Esophagus (tissue), 2 donors: ENCODE data around the gene ZDHHC17. TPM values are rescaled to one million over a fixed set of nuclear protein-coding genes. Genes with fewer than 3 reads are reported as not detected.

Source experiments
- H3K27ac ChIP-seq, 2 donors: one replicate each; pipeline ENCODE4 v1.5.1; 2013; ENCODE audit warnings: low read depth in 2 of 2, mild to moderate bottlenecking in 2 of 2, inconsistent platforms in 1 of 2, low read length in 1 of 2, moderate library complexity in 1 of 2
- H3K27me3 ChIP-seq, 2 donors: one replicate each; pipeline ENCODE4 v1.6.1; 2013; ENCODE audit warnings: low read length in 2 of 2, control low read depth in 1 of 2, mild to moderate bottlenecking in 1 of 2; ENCODE audit not compliant: insufficient read depth in 2 of 2, control insufficient read depth in 1 of 2
- H3K36me3 ChIP-seq, 2 donors: one replicate each; pipeline ENCODE4 v1.6.1; 2013; ENCODE audit warnings: low read length in 1 of 2; ENCODE audit not compliant: control insufficient read depth in 2 of 2, insufficient read depth in 2 of 2
- H3K4me1 ChIP-seq, 2 donors: one replicate each; pipeline ENCODE4 v1.6.1; 2013; ENCODE audit warnings: low read length in 1 of 2; ENCODE audit not compliant: control insufficient read depth in 2 of 2, insufficient read depth in 2 of 2
- H3K4me3 ChIP-seq, 2 donors: one replicate each; pipeline ENCODE4 v1.5.1; 2013; ENCODE audit warnings: low read length in 2 of 2, mild to moderate bottlenecking in 2 of 2, low read depth in 1 of 2, moderate library complexity in 1 of 2
- H3K9me3 ChIP-seq, 2 donors: one replicate each; pipeline ENCODE4 v1.6.1; 2013; ENCODE audit warnings: mild to moderate bottlenecking in 2 of 2, low read depth in 1 of 2, low read length in 1 of 2, moderate library complexity in 1 of 2; ENCODE audit not compliant: control insufficient read depth in 2 of 2, insufficient read depth in 1 of 2
- WGBS, 2 donors: extraction: QIAGEN DNeasy Blood & Tissue Kit; methylation state at CpG; one replicate each; pipeline ENCODE4 v1.1.7; 2013; 5-methylcytosine and 5-hydroxymethylcytosine counted together
- polyA plus RNA-seq, 2 donors: library from polyadenylated mRNA; stranded (reverse); fragments of 200-250 nt; gene quantifications; one replicate each; pipeline ENCODE4 v1.2.3, GENCODE V29; 2013
- donor health status: healthy with polysubstance abuse.
- donor health status: Bipolar disorder and iron deficiency.

Gene ZDHHC17
- polyA plus RNA-seq, 2 donors = 5.3 to 6.6 TPM

- Histone ChIP-seq H3K4me3 (no peak overlapping the region), H3K27me3 (no peaks in the 10 kb centered on the region), H3K9me3 (no peaks in the 10 kb centered on the region), H3K4me1 (peaks cover 0 to 2% of the 10 kb centered on the region in 2 donors), H3K36me3 (no peaks in the 10 kb centered on the region), H3K27ac (no peak overlapping the region)
- 91 to 94% methylated on average over 1 of the region's 1 CpG for WGBS, 2 donors
These were observed 21.5 kb downstream of the ZDHHC17 start for GRCh38 chr12:76785407-76785806.

- no peak overlapping the region for H3K4me3 ChIP-seq
- H3K27me3 ChIP-seq = no peaks in the 10 kb centered on the region
- WGBS, 2 donors = 83 to 86% methylated on average over 3 of the region's 3 CpGs
- no peaks in the 10 kb centered on the region for H3K36me3 ChIP-seq
- H3K27ac ChIP-seq = no peak overlapping the region
- no peaks in the 10 kb centered on the region for H3K9me3 ChIP-seq
- peaks cover 0 to 2% of the 10 kb centered on the region in 2 donors for H3K4me1 ChIP-seq
These were observed 23.1 kb downstream of the ZDHHC17 start for GRCh38 chr12:76786986-76787385.

GRCh38 chr12:76787689-76788088 is 23.8 kb downstream of the ZDHHC17 start:
- no peak overlapping the region for H3K4me3 ChIP-seq
- no peak overlapping the region for H3K27ac ChIP-seq
- no peaks in the 10 kb centered on the region for H3K36me3 ChIP-seq
- 96 to 98% methylated on average over 2 of the region's 2 CpGs for WGBS, 2 donors
- no peaks in the 10 kb centered on the region for H3K9me3 ChIP-seq
- H3K4me1 ChIP-seq = no peaks in the 10 kb centered on the region
- no peaks in the 10 kb centered on the region for H3K27me3 ChIP-seq

- WGBS, 2 donors = 67 to 69% methylated on average over 3 of the region's 3 CpGs
- H3K9me3 ChIP-seq = no peaks in the 10 kb centered on the region
- no peaks in the 10 kb centered on the region for H3K36me3 ChIP-seq
- H3K4me3 ChIP-seq = no peak overlapping the region
- no peak overlapping the region for H3K27ac ChIP-seq
- no peaks in the 10 kb centered on the region for H3K27me3 ChIP-seq
- no peaks in the 10 kb centered on the region for H3K4me1 ChIP-seq
These were observed 25.6 kb downstream of the ZDHHC17 start for GRCh38 chr12:76789335-76790050.

- Histone ChIP-seq H3K4me3 (no peak overlapping the region), H3K27me3 (no peaks in the 10 kb centered on the region), H3K27ac (no peak overlapping the region), H3K4me1 (no peaks in the 10 kb centered on the region), H3K36me3 (no peaks in the 10 kb centered on the region), H3K9me3 (no peaks in the 10 kb centered on the region)
- WGBS, 2 donors = 43% methylated on average over 4 of the region's 4 CpGs
These were observed 26.9 kb downstream of the ZDHHC17 start for GRCh38 chr12:76790564-76791552.

GRCh38 chr12:76792828-76793227 is 28.9 kb downstream of the ZDHHC17 start:
- 47 to 54% methylated on average over 1 of the region's 1 CpG for WGBS, 2 donors
- H3K36me3 ChIP-seq = no peaks in the 10 kb centered on the region
- no peaks in the 10 kb centered on the region for H3K4me1 ChIP-seq
- no peaks in the 10 kb centered on the region for H3K9me3 ChIP-seq
- no peaks in the 10 kb centered on the region for H3K27me3 ChIP-seq
- no peak overlapping the region for H3K27ac ChIP-seq
- H3K4me3 ChIP-seq = no peak overlapping the region

GRCh38 chr12:76798864-76799263 is 34.9 kb downstream of the ZDHHC17 start:
- no peaks in the 10 kb centered on the region for H3K9me3 ChIP-seq
- no peaks in the 10 kb centered on the region for H3K36me3 ChIP-seq
- WGBS, 2 donors = 95 to 96% methylated on average over 4 of the region's 4 CpGs
- H3K27me3 ChIP-seq = no peaks in the 10 kb centered on the region
- H3K4me3 ChIP-seq = no peak overlapping the region
- H3K4me1 ChIP-seq = peaks cover 0 to 3% of the 10 kb centered on the region in 2 donors
- H3K27ac ChIP-seq = no peak overlapping the region

- Histone ChIP-seq H3K27ac (no peak overlapping the region), H3K9me3 (no peaks in the 10 kb centered on the region), H3K4me1 (peaks cover 0 to 3% of the 10 kb centered on the region in 2 donors), H3K27me3 (no peaks in the 10 kb centered on the region), H3K4me3 (no peak overlapping the region), H3K36me3 (no peaks in the 10 kb centered on the region)
- 56 to 59% methylated on average over 2 of the region's 2 CpGs for WGBS, 2 donors
These were observed 35.4 kb downstream of the ZDHHC17 start for GRCh38 chr12:76799362-76799761.

- Histone ChIP-seq H3K36me3 (peaks cover 0 to 5% of the 10 kb centered on the region in 2 donors), H3K27me3 (no peaks in the 10 kb centered on the region), H3K4me1 (peaks cover 0 to 3% of the 10 kb centered on the region in 2 donors), H3K4me3 (no peak overlapping the region), H3K27ac (no peak overlapping the region), H3K9me3 (no peaks in the 10 kb centered on the region)
- 99% methylated on average over 3 of the region's 3 CpGs for WGBS, 2 donors
These were observed 38.1 kb downstream of the ZDHHC17 start for GRCh38 chr12:76802060-76802459.
